HG03575 (cell line): ENCODE results near the gene ZNF507.

Experiments
- ATAC-seq: cut with Tn5 transposase; IDR thresholded peaks from one replicate; pipeline ENCODE4 v1.9.1; 2021; ENCODE audit not compliant: unreplicated experiment, insufficient number of reproducible peaks, low FRiP score; ENCODE audit errors: extremely low read depth

The ZNF507 gene

GRCh38 chr19:32345261-32346207, at the start of gene ZNF507:
Gene ZNF507 (plus strand): TSS chr19:32345610. CDS start chr19:32352831, 7,221 bp downstream.
- ATAC-seq: no peak

DNA sequence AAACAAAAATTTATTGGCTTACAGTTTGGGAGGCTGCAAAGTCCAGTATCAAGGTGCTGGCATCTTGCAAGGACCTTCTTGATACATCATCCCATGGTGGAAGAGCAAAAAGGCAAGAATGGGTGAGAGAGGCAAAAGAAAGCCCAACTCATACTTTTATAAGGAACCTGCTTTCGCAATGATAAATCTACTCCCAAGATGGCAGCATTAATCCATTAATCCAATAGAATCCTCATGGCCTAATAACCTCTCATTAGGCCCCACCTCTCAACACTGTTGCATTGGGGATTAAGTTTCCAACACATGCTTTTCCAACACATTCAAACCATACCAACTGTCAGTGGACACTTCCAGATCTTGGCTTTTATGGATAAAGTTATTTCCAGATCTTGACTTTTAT, 48.7 kb upstream of the ZNF507 start:
- no peak for ATAC-seq

DNA sequence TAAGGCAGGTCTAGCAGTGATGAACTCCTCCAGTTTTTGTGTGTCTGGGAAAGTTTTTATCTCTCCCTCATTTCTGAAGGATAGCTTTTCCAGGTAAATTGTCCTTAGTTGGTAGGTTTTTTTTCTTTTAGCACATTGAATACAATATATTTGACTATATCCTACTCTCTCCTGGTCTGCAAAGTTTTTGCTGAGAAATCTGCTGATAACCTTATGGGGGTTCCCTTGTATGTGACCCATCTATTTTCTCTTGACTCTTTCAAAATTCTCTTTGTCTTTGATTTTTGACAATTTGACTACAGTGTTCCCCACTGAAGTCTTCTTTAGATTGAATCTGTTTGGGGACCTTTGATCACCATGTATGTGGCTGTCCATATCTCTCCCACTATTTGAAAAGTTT, 42.6 kb upstream of the ZNF507 start:
- ATAC-seq: no peak

DNA sequence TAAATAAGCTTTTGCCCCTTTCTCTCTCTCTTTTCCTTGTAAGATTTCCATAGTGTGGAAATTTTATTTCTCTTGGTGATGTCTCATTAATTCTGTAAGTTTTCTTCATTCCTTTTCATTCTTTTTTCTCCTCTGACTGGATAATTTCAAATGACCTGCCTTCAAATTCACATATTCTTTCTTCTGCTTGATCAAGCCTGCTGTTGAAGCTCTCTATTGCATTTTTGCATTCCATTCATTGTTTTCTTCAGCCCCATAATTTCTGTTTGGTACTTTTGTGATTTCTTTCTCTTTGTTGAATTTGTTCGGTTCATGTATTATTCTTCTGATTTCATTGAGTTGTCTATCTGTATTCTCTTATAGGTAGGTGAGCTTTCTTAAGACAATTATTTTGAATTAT, 42.2 kb upstream of the ZNF507 start:
- ATAC-seq: no peak

- ATAC-seq: no peak
Observed at GRCh38 chr19:32307591-32307990, 37.8 kb upstream of the ZNF507 start.

GRCh38 chr19:32308431-32309077, 36.9 kb upstream of the ZNF507 start:
- no peak for ATAC-seq

- ATAC-seq: no peak
Observed at GRCh38 chr19:32309711-32310390, 35.6 kb upstream of the ZNF507 start.

DNA sequence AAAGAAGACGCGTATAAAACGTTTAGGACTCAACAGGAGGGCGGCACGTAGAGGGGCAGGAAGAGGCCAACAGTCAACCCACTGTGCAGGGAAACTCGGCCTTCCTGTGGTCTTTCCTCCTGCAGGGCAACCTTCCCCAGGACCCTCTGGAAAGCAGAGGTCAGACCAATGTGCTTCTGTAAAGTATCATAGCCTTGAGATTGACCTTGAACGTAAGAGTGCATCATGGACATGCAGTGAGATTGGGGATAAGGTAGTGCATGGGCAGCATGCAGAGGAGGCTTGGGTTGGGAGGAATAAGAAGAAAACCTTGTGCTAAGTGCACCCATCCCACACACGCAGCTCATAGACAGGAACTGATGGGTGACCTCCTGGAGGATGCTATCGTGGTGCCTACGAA, 34.0 kb upstream of the ZNF507 start:
- no peak for ATAC-seq

- ATAC-seq: no peak
Observed at GRCh38 chr19:32313569-32314265, 31.7 kb upstream of the ZNF507 start.

GRCh38 chr19:32316034-32316433, 29.4 kb upstream of the ZNF507 start:
- ATAC-seq: no peak

- ATAC-seq: no peak
Observed at GRCh38 chr19:32317086-32317485, 28.3 kb upstream of the ZNF507 start.

DNA sequence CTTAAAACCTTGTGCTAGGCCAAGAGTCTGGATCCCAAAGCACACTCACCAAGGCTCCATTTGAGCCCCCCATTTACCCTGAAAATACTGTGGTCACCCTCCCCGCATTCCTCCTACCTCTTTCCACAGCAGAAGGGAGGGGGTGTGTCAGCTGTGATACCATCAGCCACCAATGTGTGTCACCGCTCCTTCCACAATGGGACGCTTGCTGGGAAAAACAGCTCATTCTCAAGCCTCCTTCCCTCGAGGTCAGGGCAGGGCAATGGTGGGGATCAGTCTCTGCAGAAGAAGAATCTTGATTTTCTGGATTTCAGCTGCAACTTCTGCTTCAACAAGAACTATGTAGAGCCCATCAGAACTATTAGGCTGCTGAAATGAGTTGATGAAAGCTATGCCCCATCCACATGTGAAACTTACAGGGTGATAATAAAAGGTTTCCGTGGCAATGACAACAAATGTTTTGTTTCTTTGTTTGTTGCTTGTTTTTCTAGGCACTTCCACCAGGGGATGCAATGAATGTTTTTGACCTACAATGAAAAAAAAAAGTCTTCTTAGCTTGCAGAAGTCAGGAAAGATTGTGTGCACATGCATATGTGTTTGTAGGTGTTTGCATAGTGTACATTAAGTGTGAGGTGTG, 26.4 kb upstream of the ZNF507 start:
- no peak for ATAC-seq

DNA sequence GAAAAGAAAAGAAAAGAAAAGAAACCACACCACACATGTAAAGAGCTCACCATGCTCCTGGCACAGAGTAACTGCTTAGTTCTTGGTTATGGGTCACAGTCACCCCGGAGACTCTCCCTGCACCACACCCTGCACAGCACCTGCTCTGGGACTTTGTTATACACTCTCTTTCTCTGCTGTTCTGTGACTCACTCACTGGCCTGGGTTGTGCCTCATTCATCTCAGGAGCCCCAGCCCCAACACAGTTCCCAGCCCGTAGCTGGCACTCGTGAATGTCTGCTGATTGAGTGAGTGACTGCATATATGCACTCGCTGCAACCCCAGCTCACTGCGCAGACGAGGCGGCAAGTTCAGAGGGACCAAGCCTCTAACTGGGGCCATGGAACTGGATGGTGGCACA, 22.9 kb upstream of the ZNF507 start:
- ATAC-seq: no peak

GRCh38 chr19:32324631-32325285, 20.7 kb upstream of the ZNF507 start:
- ATAC-seq: no peak

- ATAC-seq: no peak
Observed at GRCh38 chr19:32330213-32330857, 15.1 kb upstream of the ZNF507 start.

- no peak for ATAC-seq
Observed at GRCh38 chr19:32333227-32333626, 12.2 kb upstream of the ZNF507 start.

DNA sequence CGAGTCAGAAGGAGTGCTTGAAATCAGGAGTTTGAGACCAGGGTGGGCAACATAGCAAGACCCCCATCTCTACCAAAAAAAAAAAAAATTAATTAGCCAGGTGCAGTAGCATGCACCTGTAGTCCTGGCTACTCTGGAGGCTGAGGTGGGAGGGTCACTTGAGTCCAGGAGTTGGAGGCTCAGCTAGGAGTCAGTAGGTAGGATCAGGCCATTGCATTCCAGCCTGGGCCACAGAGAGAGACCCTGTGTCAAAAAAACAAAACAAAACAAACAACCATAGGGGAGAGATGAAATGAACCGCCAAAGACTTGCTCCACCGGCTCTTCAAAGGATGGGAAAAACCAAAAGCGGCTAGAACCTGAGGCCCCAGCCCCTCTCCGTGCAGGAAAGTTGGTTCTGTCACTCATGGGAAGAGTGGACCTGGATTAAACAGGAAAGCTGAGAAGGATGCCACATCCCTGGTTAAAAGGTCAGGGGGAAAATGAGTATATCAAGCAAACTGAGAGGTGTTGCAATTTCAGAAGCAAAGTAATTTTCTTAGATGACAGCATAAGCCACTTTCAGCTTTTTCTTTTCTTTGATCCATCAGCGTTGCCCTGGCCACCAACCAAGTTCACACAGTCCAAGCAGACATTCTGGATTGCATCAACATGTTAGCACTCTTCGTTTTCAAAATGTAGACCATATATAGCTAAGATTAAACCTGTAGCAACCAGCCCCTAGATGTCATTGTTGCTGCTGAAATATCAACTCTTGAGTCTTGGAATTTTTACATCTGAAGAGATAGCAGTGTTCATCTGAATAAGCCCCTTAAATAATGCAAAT, 8.9 kb upstream of the ZNF507 start:
- ATAC-seq: no peak
